Measurements from ENCODE around the gene CSNK1G1.

DNA sequence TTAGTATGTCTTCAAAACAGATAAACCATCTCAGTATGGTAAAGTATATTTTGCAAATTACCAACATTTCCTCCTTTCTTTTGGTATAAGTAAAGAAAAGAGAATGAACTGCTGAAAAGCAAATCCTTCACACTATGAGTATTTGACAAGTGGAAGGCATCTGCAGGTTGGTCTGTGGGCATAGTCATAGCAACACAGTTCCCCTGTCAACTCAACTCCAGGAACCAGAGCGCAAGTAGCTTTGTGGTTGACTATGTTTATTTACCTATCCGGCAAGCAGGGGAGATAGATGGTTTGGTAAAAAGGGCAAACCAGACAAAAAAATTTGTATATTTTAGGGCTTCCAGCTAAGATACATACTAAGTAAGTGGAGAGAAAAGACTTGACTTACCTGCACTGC is 104.9 kb downstream of the CSNK1G1 start:
- TF ChIP-seq, protein P1, sequence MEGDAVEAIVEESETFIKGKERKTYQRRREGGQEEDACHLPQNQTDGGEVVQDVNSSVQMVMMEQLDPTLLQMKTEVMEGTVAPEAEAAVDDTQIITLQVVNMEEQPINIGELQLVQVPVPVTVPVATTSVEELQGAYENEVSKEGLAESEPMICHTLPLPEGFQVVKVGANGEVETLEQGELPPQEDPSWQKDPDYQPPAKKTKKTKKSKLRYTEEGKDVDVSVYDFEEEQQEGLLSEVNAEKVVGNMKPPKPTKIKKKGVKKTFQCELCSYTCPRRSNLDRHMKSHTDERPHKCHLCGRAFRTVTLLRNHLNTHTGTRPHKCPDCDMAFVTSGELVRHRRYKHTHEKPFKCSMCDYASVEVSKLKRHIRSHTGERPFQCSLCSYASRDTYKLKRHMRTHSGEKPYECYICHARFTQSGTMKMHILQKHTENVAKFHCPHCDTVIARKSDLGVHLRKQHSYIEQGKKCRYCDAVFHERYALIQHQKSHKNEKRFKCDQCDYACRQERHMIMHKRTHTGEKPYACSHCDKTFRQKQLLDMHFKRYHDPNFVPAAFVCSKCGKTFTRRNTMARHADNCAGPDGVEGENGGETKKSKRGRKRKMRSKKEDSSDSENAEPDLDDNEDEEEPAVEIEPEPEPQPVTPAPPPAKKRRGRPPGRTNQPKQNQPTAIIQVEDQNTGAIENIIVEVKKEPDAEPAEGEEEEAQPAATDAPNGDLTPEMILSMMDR (conservative IDR thresholded peaks at IDR 0.05; ENCODE audit: low read depth, low read length): no peak
- no peak for TF ChIP-seq EZH2 (IDR thresholded peaks at IDR 0.05; ENCODE audit: borderline replicate concordance, low read depth, low read length, poor library complexity, severe bottlenecking)
